Adrenal gland (tissue), 5 donors: ENCODE measurements around the gene TNFRSF14.
"Not testable (repeated sequence)": the region's sequence is repeated elsewhere in the genome, so short reads cannot be mapped to it uniquely, and the experiment has no call there.

Experiments
- CTCF ChIP-seq, 6 experiments: fragments of 450-650 bp in 4 of 6; fragments of 200-600 bp in 2 of 6; sonication (generic) in 1 of 6; IDR thresholded peaks; 1 replicate in 5 of 6; 2 replicates in 1 of 6; pipeline versions ENCODE4 v1.5.1 to v1.8.0; 2016 to 2021; ENCODE audit warnings: antibody characterized with exemption in 6 of 6, mild to moderate bottlenecking in 2 of 6, moderate library complexity in 1 of 6
- POLR2A ChIP-seq, 2 donors: fragments of 450-650 bp; IDR thresholded peaks; one replicate each; pipeline ENCODE4 v1.6.1; 2017; ENCODE audit warnings: antibody characterized with exemption in 2 of 2, mild to moderate bottlenecking in 2 of 2, moderate library complexity in 1 of 2
- donor health status: DM: no; HTN: no; CAD: no.

GRCh38 chr1:2568187-2568816, 12.1 kb downstream of the TNFRSF14 start:
- not testable (repeated sequence) for TF ChIP-seq POLR2A, CTCF (IDR thresholded peaks at IDR 0.05)
